H9 (cell line): ENCODE results near the gene NEB. TPM values are rescaled to one million over a fixed set of nuclear protein-coding genes. Genes with fewer than 3 reads are reported as not detected.
"Not testable (repeated sequence)": the region's sequence is repeated elsewhere in the genome, so short reads cannot be mapped to it uniquely, and the experiment has no call there.

Experiments used
- DNase-seq: peaks from one replicate; pipeline ENCODE4 v3.0.0-alpha.2; 2017
- H2AFZ ChIP-seq: one replicate; pipeline ENCODE4 v1.6.1; 2013; ENCODE audit warnings: mild to moderate bottlenecking, low read length, control low read depth, moderate library complexity
- H2AK5ac ChIP-seq: 2 replicates; pipeline ENCODE4 v1.6.1; 2013; ENCODE audit warnings: low read length, control low read depth, mixed read lengths; ENCODE audit not compliant: insufficient read length
- H2BK120ac ChIP-seq: one replicate; pipeline ENCODE4 v1.6.1; 2013; ENCODE audit warnings: low read depth, mild to moderate bottlenecking, low read length, control low read depth, inconsistent platforms; ENCODE audit not compliant: poor library complexity, severe bottlenecking
- H2BK12ac ChIP-seq: 2 replicates; pipeline ENCODE4 v1.6.1; 2013; ENCODE audit warnings: low read length, control low read depth, mixed read lengths, low read depth; ENCODE audit not compliant: insufficient read length
- H2BK15ac ChIP-seq: 2 replicates; pipeline ENCODE4 v1.6.1; 2013; ENCODE audit warnings: low read depth, low read length, control low read depth
- H2BK20ac ChIP-seq: one replicate; pipeline ENCODE4 v1.6.1; 2013; ENCODE audit warnings: low read depth, mild to moderate bottlenecking, low read length, control low read depth, inconsistent platforms; ENCODE audit not compliant: poor library complexity, severe bottlenecking
- H2BK5ac ChIP-seq: 2 replicates; pipeline ENCODE4 v1.6.1; 2013; ENCODE audit warnings: low read length, control low read depth, mixed read lengths; ENCODE audit not compliant: insufficient read length
- H3K14ac ChIP-seq: 2 replicates; pipeline ENCODE4 v1.6.1; 2013; ENCODE audit warnings: low read length, control low read depth; ENCODE audit not compliant: insufficient read depth
- H3K18ac ChIP-seq: 2 replicates; pipeline ENCODE4 v1.6.1; 2013; ENCODE audit warnings: low read depth, mild to moderate bottlenecking, mixed read lengths, low read length, control low read depth; ENCODE audit not compliant: insufficient read length
- H3K23ac ChIP-seq: 2 replicates; pipeline ENCODE4 v1.6.1; 2013; ENCODE audit warnings: low read length, control low read depth, mixed read lengths, low read depth; ENCODE audit not compliant: insufficient read length
- H3K23me2 ChIP-seq: 2 replicates; pipeline ENCODE4 v1.6.1; 2013; ENCODE audit warnings: low read depth, mild to moderate bottlenecking, mixed read lengths, low read length, control low read depth; ENCODE audit not compliant: insufficient read length, poor library complexity, severe bottlenecking
- H3K27ac ChIP-seq: 2 replicates; pipeline ENCODE4 v1.5.1; 2013; ENCODE audit warnings: low read length, control low read depth, mixed read lengths, low read depth; ENCODE audit not compliant: insufficient read length
- H3K27me3 ChIP-seq: 2 replicates; pipeline ENCODE4 v1.6.1; 2013; ENCODE audit warnings: low read length, control low read depth, inconsistent platforms; ENCODE audit not compliant: insufficient read depth
- H3K4ac ChIP-seq: 2 replicates; pipeline ENCODE4 v1.6.1; 2013; ENCODE audit warnings: low read depth, mild to moderate bottlenecking, control low read depth, inconsistent platforms, low read length, moderate library complexity
- H3K4me1 ChIP-seq: 2 replicates; pipeline ENCODE4 v1.6.1; 2013; ENCODE audit warnings: low read length, control low read depth, inconsistent platforms; ENCODE audit not compliant: insufficient read depth
- H3K4me2 ChIP-seq: 2 replicates; pipeline ENCODE4 v1.6.1; 2013; ENCODE audit warnings: low read length, control low read depth, mixed read lengths; ENCODE audit not compliant: insufficient read length, insufficient read depth
- H3K56ac ChIP-seq: 2 replicates; pipeline ENCODE4 v1.6.1; 2013; ENCODE audit warnings: low read depth, mild to moderate bottlenecking, mixed read lengths, low read length, control low read depth; ENCODE audit not compliant: insufficient read length
- H3K79me1 ChIP-seq: 2 replicates; pipeline ENCODE4 v1.6.1; 2013; ENCODE audit warnings: low read depth, mild to moderate bottlenecking, moderate library complexity, low read length, control low read depth, inconsistent platforms; ENCODE audit not compliant: insufficient read depth, poor library complexity, severe bottlenecking
- H3K79me2 ChIP-seq: 2 replicates; pipeline ENCODE4 v1.6.1; 2013; ENCODE audit warnings: low read length, control low read depth, inconsistent platforms; ENCODE audit not compliant: insufficient read depth
- H3K9ac ChIP-seq: 2 replicates; pipeline ENCODE4 v1.6.1; 2013; ENCODE audit warnings: low read length, control low read depth, mixed read lengths; ENCODE audit not compliant: insufficient read length; ENCODE audit errors: extremely low read depth
- H3K9me3 ChIP-seq: one replicate; pipeline ENCODE4 v1.6.1; 2013; ENCODE audit warnings: low read depth, low read length, inconsistent platforms; ENCODE audit not compliant: control insufficient read depth
- H3T11ph ChIP-seq: one replicate; pipeline ENCODE4 v1.6.1; 2013; ENCODE audit warnings: mild to moderate bottlenecking, low read length, control low read depth, inconsistent platforms
- H4K20me1 ChIP-seq: one replicate; pipeline ENCODE4 v1.6.1; 2013; ENCODE audit not compliant: control insufficient read depth, insufficient read length, insufficient read depth
- H4K5ac ChIP-seq: 2 replicates; pipeline ENCODE4 v1.6.1; 2013; ENCODE audit warnings: low read depth, mild to moderate bottlenecking, mixed read lengths, low read length, control low read depth; ENCODE audit not compliant: insufficient read length
- H4K8ac ChIP-seq: replicated peaks from 2 replicates; pipeline ENCODE4 v1.6.1; 2013; ENCODE audit warnings: low read length, control low read depth, mixed read lengths, low read depth; ENCODE audit not compliant: insufficient read length
- H4K91ac ChIP-seq: 2 replicates; pipeline ENCODE4 v1.6.1; 2013; ENCODE audit warnings: low read depth, mild to moderate bottlenecking, moderate library complexity, mixed read lengths, low read length, control low read depth; ENCODE audit not compliant: insufficient read length
- H3K27ac Mint-ChIP-seq, 3 experiments: 2 replicates in 2 of 3; 3 replicates in 1 of 3; pipeline ENCODE4 v1.8.0; 2020 to 2021; ENCODE audit warnings: mixed read lengths in 3 of 3, mild to moderate bottlenecking in 1 of 3, moderate library complexity in 1 of 3
- H3K27me3 Mint-ChIP-seq: 2 replicates; pipeline ENCODE4 v1.8.0; 2021; ENCODE audit warnings: low read depth, mild to moderate bottlenecking, moderate library complexity, mixed read lengths
- H3K36me3 Mint-ChIP-seq, 3 experiments: 2 replicates in 2 of 3; 3 replicates in 1 of 3; pipeline ENCODE4 v1.8.0; 2020 to 2021; ENCODE audit warnings: low read depth in 3 of 3, mixed read lengths in 3 of 3; ENCODE audit not compliant: insufficient read depth in 1 of 3
- H3K4me1 Mint-ChIP-seq, 2 experiments: 2 replicates each; pipeline ENCODE4 v1.8.0; 2020; ENCODE audit warnings: mixed read lengths in 2 of 2
- H3K4me3 Mint-ChIP-seq, 2 experiments: 2 replicates in 1 of 2; 3 replicates in 1 of 2; pipeline ENCODE4 v1.8.0; 2020 to 2021; ENCODE audit warnings: mild to moderate bottlenecking in 2 of 2, mixed read lengths in 2 of 2, moderate library complexity in 1 of 2
- H3K9me3 Mint-ChIP-seq, 2 experiments: 2 replicates in 1 of 2; 3 replicates in 1 of 2; pipeline ENCODE4 v1.8.0; 2020; ENCODE audit warnings: mild to moderate bottlenecking in 2 of 2, mixed read lengths in 2 of 2, moderate library complexity in 1 of 2
- CTCF ChIP-seq: fragments of 200-600 bp; sonication (generic); conservative IDR thresholded peaks from 3 replicates; pipeline ENCODE4 v1.8.0; 2021; ENCODE audit warnings: antibody characterized with exemption, mild to moderate bottlenecking
- WGBS: extraction: QIAGEN DNeasy Blood & Tissue Kit; methylation state at CpG from one replicate; pipeline ENCODE4 v1.1.7; 2013; ENCODE audit warnings: missing lambda C conversion rate, low lambda C conversion rate, mixed read lengths; ENCODE audit not compliant: insufficient read length; ENCODE audit errors: extremely low coverage; 5-methylcytosine and 5-hydroxymethylcytosine counted together
- total RNA-seq: library from RNA; stranded (reverse); gene quantifications from 2 replicates; pipeline ENCODE4 v1.2.1, GENCODE V29; 2021

The NEB gene
- total RNA-seq, 1 experiment from 2014 or later = 0.98 TPM

- no peak for DNase-seq
- Histone ChIP-seq H3K14ac (no peak overlapping the region), H4K5ac (no peak overlapping the region), H3K23ac (no peak overlapping the region), H3K4me1 (peaks cover 2% of the 10 kb centered on the region), H2AFZ (no peak overlapping the region), H4K8ac (no peak overlapping the region), H3T11ph (no peak overlapping the region), H2BK15ac (no peak overlapping the region), H3K23me2 (no peaks in the 10 kb centered on the region), H2BK12ac (no peak overlapping the region), H2BK5ac (no peak overlapping the region), H3K27me3 (no peaks in the 10 kb centered on the region), H2AK5ac (no peak overlapping the region), H3K27ac (no peak overlapping the region), H2BK120ac (no peak overlapping the region), H3K56ac (no peak overlapping the region), H3K79me1 (no peaks in the 10 kb centered on the region), H3K4me2 (no peak overlapping the region), H3K4ac (no peak overlapping the region), H4K91ac (no peak overlapping the region), H3K79me2 (no peaks in the 10 kb centered on the region), H3K9ac (no peak overlapping the region), H3K18ac (no peak overlapping the region), H4K20me1 (no peaks in the 10 kb centered on the region), H3K9me3 (no peaks in the 10 kb centered on the region), H2BK20ac (no peak overlapping the region)
- Mint-ChIP-seq H3K4me1 (peaks cover 6 to 7% of the 10 kb centered on the region in 2 experiments; a peak in 3 of 4 replicates), H3K36me3 (no peaks in the 10 kb centered on the region), H3K9me3 (no peaks in the 10 kb centered on the region; a peak in 2 of 5 replicates), H3K4me3 (no peak overlapping the region), H3K27me3 (no peaks in the 10 kb centered on the region), H3K27ac (no peak overlapping the region)
- TF ChIP-seq CTCF = no peak
These were observed 19.3 kb upstream of the NEB start for GRCh38 chr2:151753540-151753939.

- H3K27me3 ChIP-seq, H3K9me3 Mint-ChIP-seq, H2BK12ac ChIP-seq: not testable (repeated sequence)
These were observed 11.0 kb upstream of the NEB start for GRCh38 chr2:151745261-151745660.

More at GRCh38 chr2:151745261-151745660, 11.0 kb upstream of the NEB start:
- not testable (repeated sequence) for H3T11ph ChIP-seq, H3K36me3 Mint-ChIP-seq, H3K18ac ChIP-seq, H3K4me1 ChIP-seq, DNase-seq, H2AK5ac ChIP-seq, H3K9me3 ChIP-seq, H4K91ac ChIP-seq, H3K4me2 ChIP-seq, H3K4me1 Mint-ChIP-seq, H2BK20ac ChIP-seq, H3K56ac ChIP-seq, H3K27ac ChIP-seq, H4K20me1 ChIP-seq, H3K9ac ChIP-seq, H2BK5ac ChIP-seq, H2BK15ac ChIP-seq, H3K79me1 ChIP-seq, H3K79me2 ChIP-seq, H4K8ac ChIP-seq, H3K27me3 Mint-ChIP-seq, H3K23ac ChIP-seq, H2BK120ac ChIP-seq, H2AFZ ChIP-seq, H3K23me2 ChIP-seq, H4K5ac ChIP-seq, H3K4ac ChIP-seq, H3K4me3 Mint-ChIP-seq, H3K27ac Mint-ChIP-seq, H3K14ac ChIP-seq
- WGBS = no CpG with 5 or more reads among the region's 3 CpGs
